ENCODE measurements around the gene ABHD2.

The ABHD2 gene

DNA sequence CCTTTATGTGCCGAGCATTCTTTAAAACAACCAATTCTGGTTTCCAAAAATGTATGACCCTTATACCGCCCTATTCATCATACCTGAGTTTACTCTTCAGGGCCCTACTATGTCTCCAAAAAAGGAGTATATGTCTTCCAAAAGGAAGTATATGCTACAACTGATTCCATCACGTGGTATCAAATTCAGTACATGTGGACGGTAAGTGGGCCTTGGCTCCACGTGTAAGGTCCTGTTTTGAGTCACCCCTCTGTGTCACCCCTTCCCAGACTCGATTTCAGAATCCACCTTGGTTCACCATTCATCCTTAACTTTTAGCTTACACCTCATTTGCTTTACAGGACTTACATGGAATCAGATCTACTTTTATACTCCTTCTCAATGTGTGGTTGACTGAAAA is 37.8 kb downstream of the ABHD2 start:
- no peaks in the 10 kb centered on the region for H3K9me3 ChIP-seq (ENCODE audit: control insufficient read depth, low read length)
- H2AFZ ChIP-seq, result no peak overlapping the region
- no peak overlapping the region for H3K9ac ChIP-seq
- no peaks in the 10 kb centered on the region for H3K4me1 ChIP-seq
- H3K27ac ChIP-seq, result no peak overlapping the region
- H3K36me3 ChIP-seq (ENCODE audit: control insufficient read depth, insufficient read depth, low read length), result no peaks in the 10 kb centered on the region
- no peaks in the 10 kb centered on the region for H3K27me3 ChIP-seq (ENCODE audit: control insufficient read depth, insufficient read depth, low read length)
- H3K79me2 ChIP-seq, result no peaks in the 10 kb centered on the region
- H3K4me2 ChIP-seq (ENCODE audit: low read length), result no peak overlapping the region
- TF ChIP-seq, protein P1, sequence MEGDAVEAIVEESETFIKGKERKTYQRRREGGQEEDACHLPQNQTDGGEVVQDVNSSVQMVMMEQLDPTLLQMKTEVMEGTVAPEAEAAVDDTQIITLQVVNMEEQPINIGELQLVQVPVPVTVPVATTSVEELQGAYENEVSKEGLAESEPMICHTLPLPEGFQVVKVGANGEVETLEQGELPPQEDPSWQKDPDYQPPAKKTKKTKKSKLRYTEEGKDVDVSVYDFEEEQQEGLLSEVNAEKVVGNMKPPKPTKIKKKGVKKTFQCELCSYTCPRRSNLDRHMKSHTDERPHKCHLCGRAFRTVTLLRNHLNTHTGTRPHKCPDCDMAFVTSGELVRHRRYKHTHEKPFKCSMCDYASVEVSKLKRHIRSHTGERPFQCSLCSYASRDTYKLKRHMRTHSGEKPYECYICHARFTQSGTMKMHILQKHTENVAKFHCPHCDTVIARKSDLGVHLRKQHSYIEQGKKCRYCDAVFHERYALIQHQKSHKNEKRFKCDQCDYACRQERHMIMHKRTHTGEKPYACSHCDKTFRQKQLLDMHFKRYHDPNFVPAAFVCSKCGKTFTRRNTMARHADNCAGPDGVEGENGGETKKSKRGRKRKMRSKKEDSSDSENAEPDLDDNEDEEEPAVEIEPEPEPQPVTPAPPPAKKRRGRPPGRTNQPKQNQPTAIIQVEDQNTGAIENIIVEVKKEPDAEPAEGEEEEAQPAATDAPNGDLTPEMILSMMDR (IDR thresholded peaks at IDR 0.05), result no peak
- no peak overlapping the region for H3K4me3 ChIP-seq (ENCODE audit: low read depth, low read length)

DNA sequence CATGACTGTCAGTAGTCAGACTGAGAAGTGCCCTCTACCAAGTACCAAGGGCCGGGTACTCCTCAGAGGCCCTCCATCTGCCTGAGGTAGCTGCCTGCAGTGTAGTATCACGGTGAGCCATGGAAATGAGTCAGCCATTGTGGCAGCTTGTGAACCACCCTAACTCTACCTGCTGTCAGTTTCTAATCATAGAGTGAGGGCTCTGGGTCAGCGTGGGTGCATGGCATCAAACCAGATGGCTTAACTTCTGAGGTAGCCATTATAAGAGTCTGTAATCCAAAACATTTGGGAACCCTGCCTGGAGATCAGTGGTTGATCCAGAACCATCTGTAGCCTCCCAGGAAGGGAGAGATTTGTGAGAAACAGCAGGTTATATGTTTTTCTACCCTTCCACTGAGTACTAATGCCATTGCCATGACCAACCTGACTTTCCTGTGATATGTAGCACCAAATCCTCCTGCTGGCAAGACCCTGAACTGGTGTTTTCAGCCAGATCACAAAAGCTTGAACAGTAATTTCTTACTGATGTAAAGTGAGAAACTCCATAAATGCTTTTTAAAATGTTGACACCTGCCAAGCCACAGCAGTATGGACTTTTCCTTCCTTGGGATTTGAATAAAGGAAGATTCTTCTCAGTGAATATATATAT is 38.9 kb downstream of the ABHD2 start:
- Histone ChIP-seq H3K4me3 (ENCODE audit: low read depth, low read length) (no peak overlapping the region), H3K79me2 (no peaks in the 10 kb centered on the region), H3K36me3 (ENCODE audit: control insufficient read depth, insufficient read depth, low read length) (no peaks in the 10 kb centered on the region), H3K9ac (no peak overlapping the region), H3K4me1 (no peaks in the 10 kb centered on the region), H3K4me2 (ENCODE audit: low read length) (no peak overlapping the region), H2AFZ (no peak overlapping the region), H3K27ac (no peak overlapping the region), H3K27me3 (ENCODE audit: control insufficient read depth, insufficient read depth, low read length) (no peaks in the 10 kb centered on the region), H3K9me3 (ENCODE audit: control insufficient read depth, low read length) (no peaks in the 10 kb centered on the region)
- TF ChIP-seq, protein P1 (IDR thresholded peaks at IDR 0.05), result no peak

DNA sequence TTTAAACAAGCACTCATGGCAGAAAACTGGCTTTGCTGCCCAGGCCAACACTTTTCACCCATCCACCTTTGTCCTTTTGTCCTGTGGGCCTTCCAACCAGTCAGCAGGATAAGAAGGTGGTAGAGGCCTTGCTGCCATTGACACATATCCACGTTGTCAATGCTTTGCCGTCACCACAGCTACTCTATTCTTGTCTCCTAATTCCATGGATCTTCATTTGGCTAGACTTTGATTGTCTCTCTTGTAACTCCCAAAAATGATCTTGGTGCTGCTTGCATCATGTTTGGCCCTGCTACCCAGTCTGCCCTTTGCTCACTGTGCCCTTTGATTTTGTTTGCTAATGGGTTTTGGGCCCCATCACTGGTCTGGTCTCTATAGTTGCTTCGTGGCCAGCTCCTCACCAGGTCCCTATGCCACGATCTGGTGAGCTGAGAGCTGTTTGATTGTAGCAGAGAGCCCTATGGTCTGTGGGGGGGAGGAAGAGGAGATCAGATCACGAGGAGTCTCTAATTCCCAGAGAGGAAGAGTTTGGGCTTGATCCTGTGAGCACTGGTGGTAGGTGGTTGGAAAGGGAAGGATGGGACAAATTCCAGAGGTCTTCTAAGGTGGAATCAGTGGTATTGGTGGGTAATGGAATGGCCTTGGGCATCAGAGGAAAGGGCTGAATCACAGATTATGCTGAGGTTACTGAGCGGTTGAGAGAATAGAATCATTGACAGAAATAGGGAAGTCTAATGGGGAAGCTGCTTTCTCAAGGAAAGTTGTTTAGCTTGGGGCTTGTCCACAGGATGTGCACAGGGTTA is 40.3 kb downstream of the ABHD2 start:
- Histone ChIP-seq H3K9ac (no peak overlapping the region), H3K27me3 (ENCODE audit: control insufficient read depth, insufficient read depth, low read length) (no peaks in the 10 kb centered on the region), H3K4me3 (ENCODE audit: low read depth, low read length) (no peak overlapping the region), H3K36me3 (ENCODE audit: control insufficient read depth, insufficient read depth, low read length) (no peaks in the 10 kb centered on the region), H3K9me3 (ENCODE audit: control insufficient read depth, low read length) (no peaks in the 10 kb centered on the region), H3K4me2 (ENCODE audit: low read length) (no peak overlapping the region), H3K4me1 (no peaks in the 10 kb centered on the region), H2AFZ (no peak overlapping the region), H3K79me2 (no peaks in the 10 kb centered on the region), H3K27ac (no peak overlapping the region)
- TF ChIP-seq, protein P1 (IDR thresholded peaks at IDR 0.05), result no peak

DNA sequence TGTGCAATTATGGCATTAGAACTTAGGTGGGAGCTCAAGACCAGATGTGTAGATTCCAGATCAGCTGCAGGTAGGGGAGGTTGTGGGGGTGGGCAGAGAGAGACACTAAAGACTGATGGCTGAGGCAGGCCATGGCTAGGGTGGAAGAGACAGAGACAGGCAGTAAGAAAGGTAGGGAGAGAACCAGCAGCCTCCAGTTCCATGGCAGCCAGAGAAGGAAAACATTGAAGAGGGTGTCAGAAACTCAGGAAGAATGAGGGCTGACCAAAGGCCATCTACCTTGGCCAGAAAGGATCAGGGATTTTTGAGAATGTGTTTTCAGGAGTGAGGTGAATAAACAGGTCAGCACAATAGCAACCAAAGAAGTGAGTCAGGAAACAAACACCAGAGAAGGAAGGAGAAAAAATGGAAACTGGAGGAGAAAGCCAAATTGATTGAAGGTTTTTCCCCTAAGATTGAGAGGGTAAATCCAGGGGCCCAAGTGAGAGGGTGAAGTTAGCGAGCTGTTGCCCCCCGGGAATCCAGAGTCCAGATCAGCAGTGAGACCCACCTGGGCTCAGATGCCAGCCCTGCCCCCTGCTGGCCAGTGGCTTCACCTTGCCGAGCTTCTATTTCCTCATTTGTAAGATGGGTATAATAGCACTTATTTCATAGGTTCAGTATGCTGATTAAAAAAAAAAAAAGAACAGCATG is 41.0 kb downstream of the ABHD2 start:
- Histone ChIP-seq H3K4me1 (no peaks in the 10 kb centered on the region), H3K27ac (no peak overlapping the region)

More for the DNA sequence above, 41.0 kb downstream of the ABHD2 start:
- H3K4me2 ChIP-seq (ENCODE audit: low read length), result no peak overlapping the region
- H3K79me2 ChIP-seq, result no peaks in the 10 kb centered on the region
- no peak overlapping the region for H2AFZ ChIP-seq
- no peaks in the 10 kb centered on the region for H3K9me3 ChIP-seq (ENCODE audit: control insufficient read depth, low read length)
- H3K36me3 ChIP-seq (ENCODE audit: control insufficient read depth, insufficient read depth, low read length), result no peaks in the 10 kb centered on the region
- no peak overlapping the region for H3K4me3 ChIP-seq (ENCODE audit: low read depth, low read length)
- no peak overlapping the region for H3K9ac ChIP-seq
- no peaks in the 10 kb centered on the region for H3K27me3 ChIP-seq (ENCODE audit: control insufficient read depth, insufficient read depth, low read length)
- TF ChIP-seq, protein P1 (IDR thresholded peaks at IDR 0.05), result peak; percentile 47

Data from parathyroid adenoma (tissue), 2 donors.